ENCODE measurements around the gene BPIFA2.

DNA sequence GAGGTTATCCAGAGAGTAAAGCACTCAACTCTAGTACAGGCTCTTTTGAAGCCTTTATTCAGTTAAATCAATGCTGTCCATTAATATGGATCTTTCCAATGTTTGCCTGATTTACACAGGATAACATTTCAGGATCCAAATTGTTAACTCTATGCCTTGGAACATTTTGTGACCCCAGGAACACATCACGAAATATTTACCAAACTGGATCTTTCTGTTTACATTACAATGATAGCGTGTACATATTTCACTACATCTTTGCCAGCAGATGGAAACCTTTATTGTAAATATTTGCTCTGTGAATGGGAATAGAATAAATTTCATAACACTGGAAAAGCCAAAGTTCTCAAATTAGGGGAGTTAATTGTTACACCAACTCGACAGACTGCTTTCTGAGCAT, 23.5 kb downstream of the BPIFA2 start:
- no peak for TF ChIP-seq EZH2phosphoT487 (IDR thresholded peaks at IDR 0.05; ENCODE audit: insufficient read depth, low read depth)
- no peak for TF ChIP-seq EZH2 (IDR thresholded peaks at IDR 0.05; ENCODE audit: insufficient read depth, poor library complexity, severe bottlenecking)
